NAMALWA (cell line): ENCODE data around the gene TOX3.

Experiments
- DNase-seq: peaks from one replicate; pipeline ENCODE4 v3.0.0-alpha.2; 2015; ENCODE audit warnings: low spot score

The TOX3 gene

DNA sequence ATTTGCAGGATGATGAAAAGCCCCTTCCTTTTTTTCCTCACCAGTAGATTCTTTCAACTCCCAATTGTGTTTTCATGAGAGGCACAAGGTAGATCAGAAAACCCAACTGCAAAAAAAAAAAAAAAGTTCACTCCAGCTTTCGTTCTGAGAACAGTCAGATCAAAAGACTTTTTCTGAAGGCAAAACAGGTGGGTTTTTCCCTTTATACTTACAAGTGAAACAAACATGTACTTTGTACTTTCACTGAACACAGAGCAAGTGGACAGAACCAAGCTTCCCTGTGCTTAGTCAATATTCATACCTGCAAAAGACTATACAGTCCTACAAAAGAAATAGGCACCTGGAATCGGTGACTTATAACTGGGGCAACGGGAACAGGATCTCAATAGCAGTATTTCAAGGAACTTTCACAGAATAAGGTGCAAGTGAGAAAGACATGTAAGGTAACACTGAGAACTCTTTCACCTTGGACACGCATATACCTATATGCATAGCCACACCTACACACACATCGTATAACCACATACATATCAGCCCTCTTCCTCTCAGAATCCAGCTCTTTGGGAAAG lies 54.1 kb downstream of the TOX3 start:
- DNase-seq: no peak

DNA sequence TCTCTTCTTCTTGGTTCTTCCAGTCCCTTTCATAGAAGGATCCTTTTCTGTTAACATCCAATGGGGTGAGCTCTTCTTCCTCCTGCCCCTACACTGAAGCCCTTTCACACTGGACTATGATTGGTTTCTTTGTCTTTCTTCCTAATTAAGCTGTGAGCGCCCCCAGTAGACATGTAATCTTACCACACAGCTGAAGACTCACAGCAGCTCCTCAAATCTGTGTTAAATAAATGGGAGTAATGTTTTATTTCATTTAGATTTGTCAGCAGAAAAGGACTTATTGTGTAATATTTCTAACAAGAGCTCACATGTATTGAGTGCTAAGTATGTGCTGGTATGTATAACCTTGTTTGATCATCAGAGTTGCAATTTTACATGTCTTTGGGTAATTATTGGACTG lies 55.7 kb downstream of the TOX3 start:
- no peak for DNase-seq

DNA sequence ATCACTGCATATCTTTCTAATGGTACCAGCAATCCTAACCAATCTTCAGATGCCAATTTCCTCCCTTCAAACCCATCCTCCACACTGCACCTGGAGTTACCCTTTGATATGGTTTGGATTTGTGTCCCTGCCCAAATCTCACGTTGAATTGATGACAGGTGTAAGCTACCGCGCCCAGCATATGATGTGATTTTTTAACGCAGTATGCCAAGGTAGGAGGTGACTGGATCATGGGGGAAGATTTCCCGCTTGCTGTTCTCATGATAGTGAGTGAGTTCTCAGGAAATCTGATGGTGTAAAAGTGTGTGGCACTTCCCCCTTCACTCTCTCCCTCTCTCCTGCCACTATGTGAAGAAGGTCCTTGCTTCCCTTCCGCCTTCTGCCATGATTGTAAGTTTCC lies 57.0 kb downstream of the TOX3 start:
- DNase-seq: no peak

DNA sequence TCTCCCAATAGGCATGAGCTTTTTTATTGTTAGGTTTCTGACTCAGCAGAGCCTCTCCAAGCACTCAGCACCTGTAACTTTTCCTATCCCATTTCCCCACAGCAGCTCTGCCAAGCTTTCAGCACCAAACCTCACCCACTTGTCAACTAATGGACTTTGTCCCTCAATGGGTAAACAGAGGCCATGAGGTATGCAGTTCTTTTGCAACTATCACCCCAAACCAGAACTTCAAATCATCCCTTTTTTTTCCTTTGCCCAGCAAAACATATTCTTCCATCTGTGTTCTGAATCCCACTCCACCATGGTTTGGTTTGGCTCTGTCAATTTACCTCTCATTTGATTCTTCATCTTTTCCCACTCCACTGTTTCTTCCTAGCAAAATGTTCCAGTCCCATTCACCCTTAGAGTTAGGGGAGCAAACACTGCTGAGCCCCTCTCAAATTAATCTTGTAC lies 58.1 kb downstream of the TOX3 start:
- DNase-seq: no peak

DNA sequence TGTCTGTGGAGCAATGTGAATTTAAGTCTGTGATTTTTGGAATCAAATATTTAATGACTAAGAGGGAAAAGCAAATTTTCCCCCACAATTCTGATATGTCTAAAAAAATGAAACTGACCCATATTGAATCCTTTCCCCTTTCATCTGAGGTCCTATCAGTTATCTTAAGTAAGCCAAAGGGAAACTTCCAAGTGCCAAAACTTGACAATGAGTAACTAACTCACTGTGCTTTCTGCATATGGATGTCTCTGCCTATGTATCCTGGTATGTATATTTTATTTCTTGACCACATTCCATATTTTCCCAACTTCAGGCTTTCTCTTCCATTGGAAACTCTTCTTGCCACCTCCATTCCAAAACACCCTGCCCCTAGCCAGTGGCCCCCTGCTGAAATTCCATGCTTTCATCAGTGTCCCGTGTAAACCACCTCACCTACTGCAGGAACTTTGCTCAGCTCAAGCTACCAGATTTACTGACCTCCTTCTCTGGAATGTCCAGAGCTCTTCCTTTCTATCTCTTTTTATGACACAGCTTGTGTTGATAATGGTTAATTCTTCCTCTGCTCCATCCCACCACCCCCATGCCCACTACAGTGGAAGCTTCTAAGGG lies 59.0 kb downstream of the TOX3 start:
- no peak for DNase-seq

DNA sequence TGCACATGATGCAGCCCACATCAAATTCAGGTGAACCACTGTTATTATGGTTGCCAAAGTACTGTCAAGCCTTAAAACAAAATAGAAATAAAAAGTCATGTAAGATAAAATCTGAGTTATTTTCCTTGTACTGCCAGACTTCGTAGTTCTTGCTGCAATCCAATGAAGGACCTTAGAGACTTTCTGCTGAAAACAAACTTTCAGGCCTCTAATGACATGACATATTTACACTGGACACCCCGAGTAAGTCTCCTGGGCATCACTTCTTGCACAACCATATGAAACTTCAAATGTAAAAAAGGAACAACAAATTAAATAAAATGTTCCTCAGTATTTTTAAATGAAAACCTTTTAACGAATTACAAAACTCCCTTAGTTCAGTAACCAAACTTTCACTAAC lies 66.7 kb downstream of the TOX3 start:
- no peak for DNase-seq

DNA sequence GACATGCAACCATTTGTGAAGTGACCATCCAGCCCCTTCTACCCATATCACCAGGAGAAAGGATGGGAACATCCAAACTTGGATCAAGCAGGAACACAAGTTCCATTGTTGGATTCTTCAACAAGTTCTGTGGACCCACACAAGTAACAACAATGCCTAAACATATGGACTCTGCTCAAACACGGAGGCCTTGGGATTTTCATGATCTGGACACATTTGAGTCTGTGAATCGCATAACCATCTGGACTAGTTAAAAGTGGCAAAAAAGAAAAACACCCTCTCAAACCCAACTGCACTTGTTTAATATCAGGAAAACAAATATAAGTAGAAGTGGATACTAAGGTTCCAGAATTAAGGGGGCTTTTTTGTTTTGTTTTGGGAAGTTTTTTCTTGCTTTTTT lies 70.8 kb downstream of the TOX3 start:
- no peak for DNase-seq

DNA sequence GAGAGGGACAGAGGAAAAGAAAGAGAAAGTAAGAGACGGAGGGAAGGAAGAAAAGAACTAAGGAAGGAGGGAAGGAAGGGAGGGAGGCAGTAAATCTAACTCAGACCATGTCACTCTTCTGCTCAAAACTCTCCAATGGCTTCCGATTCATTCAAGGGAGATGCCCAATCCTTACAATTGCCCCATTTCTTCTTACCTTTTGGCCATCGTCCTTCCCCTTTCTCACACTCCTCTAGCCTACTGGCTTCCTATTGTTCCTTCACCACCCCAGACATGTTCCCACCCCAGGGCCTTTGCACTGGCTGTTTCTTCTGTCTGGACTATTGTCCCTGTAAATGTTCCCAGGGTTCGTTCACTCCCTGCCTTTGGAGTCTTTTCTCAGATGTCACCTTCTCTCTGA lies 72.3 kb downstream of the TOX3 start:
- no peak for DNase-seq

DNA sequence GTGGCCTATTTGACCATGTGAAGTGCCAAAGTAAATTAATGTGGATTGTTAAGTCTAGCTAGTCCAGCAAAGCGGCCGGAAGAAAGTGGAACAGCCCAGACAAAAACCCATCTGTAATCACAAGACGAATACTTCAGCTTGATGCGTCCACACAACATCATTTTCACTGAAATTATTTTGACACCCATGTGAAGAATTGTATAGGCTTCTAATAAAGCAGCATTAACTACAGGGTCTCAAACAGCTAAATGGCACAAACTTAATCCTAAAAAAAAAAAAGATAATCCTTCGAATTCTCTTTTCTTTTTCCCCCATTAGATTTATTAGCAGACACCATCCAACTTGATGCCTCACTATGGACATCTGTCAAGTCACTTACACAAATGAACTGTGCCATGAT lies 73.8 kb downstream of the TOX3 start:
- DNase-seq: no peak

DNA sequence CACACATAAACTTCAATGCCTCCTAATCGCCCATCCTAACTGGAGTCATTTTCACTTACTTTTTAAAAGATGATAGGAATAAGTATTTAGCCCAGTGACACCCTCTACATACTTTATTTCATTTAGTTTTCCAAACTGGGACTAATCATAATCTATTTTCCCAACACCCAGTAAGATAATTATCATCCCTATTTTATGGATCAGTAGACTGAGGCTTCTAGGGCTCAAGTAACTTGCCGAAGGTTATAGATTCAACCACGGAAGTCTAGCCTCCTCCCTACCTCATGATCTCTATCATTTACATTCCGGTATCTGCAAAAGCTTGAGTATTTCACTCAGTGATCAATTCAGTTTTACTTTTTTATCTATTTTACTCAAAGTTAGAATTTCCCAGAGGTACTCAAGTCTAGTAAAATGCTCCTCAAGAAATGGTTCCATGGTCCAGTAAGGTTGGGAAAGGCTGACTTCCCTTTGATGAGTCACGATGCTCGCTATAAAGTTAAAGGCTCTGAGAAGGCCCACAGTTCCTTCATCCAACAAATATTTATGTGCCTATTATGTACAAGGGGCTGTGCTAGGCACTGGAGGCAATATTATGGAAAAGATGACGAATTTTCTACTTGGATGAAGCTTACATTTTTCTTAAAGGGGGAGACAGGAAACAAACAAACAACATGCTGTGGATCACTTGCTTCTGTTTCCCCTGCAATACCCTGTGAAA lies 75.1 kb downstream of the TOX3 start:
- DNase-seq: no peak

DNA sequence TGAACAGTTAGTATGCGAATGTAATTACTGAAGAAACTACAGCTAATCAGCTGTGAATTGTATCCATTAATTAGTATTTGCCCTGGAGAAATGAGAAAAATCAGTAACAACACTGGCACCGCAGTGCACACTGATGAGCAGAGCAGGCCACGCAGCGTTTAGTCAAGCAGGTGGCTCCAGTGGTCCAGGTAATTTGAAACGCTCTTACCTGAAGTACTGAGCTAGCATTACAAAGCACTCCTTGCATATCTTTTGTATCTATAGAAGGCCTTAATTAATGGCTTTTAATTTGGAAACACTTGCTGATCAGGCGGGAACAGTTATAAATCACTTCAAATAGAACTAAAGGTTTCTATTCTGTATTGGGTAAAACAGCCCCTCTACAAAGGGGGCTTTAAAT lies 76.4 kb downstream of the TOX3 start:
- no peak for DNase-seq

DNA sequence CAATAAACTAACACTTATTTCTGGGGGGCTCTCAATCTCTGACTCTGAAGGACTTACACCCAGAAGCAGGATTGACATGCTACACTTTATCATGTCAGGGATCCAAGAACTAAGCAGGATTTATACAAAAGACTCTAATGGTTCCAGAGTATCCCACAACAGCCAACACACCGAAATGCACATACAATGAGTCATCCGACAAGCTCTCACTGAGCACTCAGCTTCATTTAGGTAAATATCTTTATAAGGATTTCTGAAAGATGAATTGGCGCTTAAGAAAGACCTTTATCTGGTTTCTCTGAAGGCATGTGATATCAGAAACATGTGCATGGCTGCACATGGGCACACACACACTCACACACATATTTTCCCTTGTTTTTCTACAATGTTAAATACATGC lies 77.2 kb downstream of the TOX3 start:
- DNase-seq: no peak

DNA sequence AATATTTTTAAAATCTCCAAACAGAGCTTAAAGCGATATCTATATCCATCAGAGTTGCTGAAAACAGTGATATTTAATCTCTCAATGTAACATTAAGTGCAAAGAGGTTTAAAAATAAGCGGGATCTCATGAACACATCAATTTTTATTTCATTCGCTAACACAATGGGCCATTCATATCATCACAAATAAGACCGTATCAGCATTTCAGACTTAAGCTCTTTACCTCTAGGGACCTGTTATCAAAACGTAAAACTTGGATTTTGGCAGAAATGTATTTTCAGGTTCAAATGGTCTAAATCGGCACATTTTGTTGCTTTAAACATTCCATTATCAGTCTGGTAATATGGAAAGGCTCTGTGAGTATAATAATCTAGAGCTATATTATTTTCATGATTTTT lies 77.9 kb downstream of the TOX3 start:
- no peak for DNase-seq

DNA sequence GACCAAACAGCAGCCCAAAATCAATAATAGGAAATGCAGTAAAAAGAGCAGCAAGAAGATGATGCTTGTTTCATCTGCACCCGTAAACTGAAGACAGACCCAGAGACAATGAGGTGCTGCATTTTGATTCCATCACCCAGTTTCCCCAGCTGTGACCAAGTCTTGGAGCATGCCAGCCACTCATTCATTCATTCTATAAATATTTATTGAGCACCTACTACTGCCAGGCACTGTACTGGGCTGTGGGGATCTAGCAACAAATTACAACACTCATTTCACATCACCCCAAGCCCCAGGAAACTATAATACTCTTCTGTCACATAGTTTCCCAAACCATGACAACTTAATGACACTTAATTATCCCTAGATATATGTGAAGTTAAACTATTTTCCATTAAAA lies 79.2 kb downstream of the TOX3 start:
- DNase-seq: no peak

DNA sequence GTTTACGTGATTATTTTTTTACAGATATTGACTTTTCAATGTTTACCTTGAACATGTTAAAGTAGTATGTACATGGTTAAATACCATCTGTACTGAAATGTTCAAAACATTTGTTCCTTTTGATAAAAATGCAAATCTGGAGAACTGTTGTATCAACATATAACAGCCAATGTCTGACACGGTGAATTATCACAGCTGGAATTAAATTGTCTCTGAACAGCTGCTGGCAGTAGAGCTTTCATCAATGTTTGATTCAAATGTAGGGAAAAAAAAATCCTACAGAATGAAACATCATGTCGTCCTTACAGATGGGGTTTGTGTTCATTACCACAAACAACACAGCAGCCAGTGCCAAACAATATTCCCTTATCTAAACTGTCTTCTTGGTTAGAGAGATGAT lies 79.9 kb downstream of the TOX3 start:
- DNase-seq: no peak

DNA sequence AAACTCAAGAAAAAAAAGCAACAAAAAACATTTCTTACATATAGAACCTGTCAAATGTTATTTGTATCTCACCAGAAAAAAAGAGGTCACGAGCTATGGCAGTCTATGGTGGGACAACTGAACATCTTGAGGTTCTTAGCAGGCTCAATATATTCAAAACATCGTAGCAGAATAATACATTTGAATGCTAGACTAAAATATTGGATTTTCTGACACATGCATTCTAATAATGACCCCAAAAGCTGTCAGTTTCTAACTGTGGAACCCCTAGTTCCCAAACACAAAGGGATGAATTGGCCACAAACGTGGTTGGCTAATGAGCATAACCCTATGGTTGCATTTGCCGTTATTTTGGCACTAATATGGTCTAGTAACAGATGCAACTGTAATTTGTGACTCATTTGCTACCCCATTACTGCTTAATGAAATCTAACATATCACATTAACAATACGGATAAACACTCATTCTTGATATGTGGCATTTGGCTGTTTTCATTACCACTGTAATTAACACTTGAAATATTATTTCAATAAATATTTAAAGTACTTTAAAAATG lies 81.2 kb downstream of the TOX3 start:
- DNase-seq: no peak

DNA sequence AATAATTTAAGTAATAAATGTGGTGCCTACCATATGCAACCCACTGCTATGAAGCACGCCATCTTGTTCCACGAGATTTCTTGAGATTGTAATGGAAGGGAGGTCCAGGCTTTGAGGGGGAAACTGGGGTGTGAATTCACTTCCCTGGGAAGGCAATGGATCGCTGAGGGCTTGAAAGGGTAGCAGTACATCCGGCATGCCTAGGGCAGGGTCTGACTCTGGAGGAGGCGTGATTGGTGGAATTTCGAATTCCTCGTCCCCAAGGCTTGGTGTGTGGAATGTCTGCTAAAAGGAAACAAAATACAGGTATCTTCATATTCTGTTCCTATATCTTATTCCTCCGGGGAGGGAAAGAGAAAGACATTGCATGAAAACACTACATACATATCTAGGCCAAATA lies 83.0 kb downstream of the TOX3 start:
- no peak for DNase-seq

DNA sequence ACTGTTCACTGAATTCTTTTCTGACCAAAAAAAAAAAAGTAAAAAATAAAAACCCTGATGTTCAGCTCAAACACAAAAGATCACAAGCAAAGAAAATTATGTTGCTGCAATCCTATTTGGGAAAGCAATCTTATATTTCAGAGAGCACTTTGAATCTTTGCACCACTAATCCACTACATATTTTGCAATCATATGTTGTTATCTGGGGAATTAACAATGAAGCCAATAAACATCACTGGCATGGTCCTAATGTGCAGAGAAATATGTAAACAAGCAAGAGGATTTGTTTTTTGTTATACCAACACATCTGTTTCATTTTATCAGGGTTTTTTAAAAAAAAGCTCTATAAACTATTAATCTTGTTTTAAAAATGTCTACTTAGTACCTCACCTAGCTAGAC lies 84.1 kb downstream of the TOX3 start:
- no peak for DNase-seq

DNA sequence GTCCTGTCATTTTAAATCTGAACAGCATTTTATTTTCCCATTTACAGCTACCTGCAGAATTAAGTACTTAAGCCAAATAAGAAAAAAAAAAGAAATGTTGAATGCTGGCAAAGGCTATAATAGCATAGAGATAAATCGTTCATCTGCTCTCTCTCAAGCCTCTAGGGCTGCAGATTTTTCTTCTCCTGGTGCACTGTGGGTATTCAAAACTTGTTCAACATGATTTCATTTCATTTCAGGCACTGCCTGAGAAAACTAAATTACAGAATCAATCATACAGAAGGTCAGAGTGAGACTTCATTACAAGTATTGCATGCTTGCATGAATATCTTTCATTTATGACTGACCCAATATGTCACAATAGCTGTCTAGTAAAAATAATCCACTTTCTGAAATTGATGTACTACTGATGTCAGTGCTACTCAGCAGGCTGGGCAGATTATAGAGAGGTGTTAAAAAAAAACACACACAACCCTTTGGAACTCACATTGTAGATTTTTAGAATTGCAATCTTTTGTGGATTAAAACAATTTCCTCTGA lies 86.2 kb downstream of the TOX3 start:
- DNase-seq: no peak

DNA sequence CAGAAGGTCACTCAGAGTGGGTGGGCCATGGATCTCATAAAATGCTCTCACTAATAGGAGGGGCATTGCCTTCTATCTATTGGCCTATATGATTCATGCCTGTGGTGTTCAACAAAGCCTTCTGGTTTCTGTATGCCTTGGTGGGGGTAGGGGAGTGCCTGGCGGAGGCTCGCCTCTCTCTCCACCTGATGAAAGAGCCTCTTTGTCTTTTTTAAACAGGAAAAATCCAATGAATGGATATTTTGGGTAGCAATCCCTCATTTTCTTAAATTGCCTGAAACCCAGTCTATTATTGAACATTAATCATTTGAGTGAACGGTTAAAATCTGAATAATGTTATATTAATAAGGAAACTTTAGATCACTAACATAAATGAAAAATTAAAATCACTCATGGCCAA lies 90.6 kb downstream of the TOX3 start:
- DNase-seq: no peak

DNA sequence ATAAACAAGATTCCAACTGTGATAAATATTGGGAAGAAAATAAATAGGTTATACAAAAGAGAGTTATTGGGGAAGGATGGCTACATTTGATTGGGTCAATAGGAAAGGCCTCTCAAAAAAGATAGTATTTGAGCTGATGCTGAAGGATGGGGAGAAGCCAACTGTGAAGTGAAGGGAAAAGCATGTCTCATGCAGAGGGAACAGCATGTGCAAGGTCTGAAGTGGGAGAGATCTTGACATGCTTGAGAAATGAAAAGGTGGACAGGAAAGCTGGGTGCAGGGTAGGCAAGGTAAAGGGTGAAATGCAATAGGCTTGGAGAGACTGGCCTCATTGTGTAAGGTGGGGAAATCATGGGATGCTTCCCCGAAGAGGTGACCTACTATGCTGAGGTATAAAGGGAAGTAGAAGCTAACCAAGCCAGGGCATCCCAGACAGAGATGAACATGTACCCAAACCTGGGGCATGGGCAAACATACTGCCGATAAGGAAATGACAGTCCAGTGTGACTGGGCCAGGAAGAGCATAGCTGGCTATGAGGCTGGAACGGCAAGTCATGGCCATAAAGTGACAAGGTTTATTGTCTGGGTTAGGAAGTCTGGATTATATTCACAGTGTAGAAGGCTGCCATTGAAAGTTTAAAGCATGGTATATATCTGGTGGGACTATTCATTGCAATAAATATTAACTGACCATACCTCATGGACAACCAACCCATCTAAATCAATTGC lies 91.2 kb downstream of the TOX3 start:
- DNase-seq: no peak

DNA sequence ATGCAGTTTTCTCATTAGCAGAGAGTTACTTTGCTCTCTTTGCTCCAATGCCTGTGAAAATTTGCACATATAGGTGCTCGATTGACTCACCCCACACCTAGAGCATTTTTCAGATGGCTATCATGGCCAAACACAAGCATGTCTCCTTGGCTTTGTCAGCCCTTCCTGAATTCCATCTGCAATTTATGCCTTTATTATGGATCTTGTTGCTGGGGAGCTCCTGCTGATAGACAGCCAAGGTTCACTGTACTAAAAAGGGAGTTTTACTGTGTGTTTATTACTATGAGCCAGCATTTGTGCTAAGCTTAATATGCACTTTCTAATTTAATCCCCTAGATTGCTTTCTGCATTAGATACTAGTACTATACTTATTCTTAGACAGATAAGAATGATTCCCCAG lies 93.3 kb downstream of the TOX3 start:
- DNase-seq: no peak
